NCI-H526 (cell line): ENCODE data around the gene PDZRN4.
"Not testable (repeated sequence)": the region's sequence is repeated elsewhere in the genome, so short reads cannot be mapped to it uniquely, and the experiment has no call there.

Source experiments
- DNase-seq, 2 experiments: peaks; one replicate each; lab custom pipeline; 2025; lab: John Stamatoyannopoulos, UW

PDZRN4 gene

GRCh38 chr12:41564816-41565215 is 376.7 kb downstream of the PDZRN4 start:
- no peak for DNase-seq

GRCh38 chr12:41566703-41567102 is 378.6 kb downstream of the PDZRN4 start:
- no peak for DNase-seq

GRCh38 chr12:41573445-41573844 is 385.3 kb downstream of the PDZRN4 start:
- DNase-seq = no peak

- no peak for DNase-seq
These were observed 388.8 kb downstream of the PDZRN4 start for GRCh38 chr12:41576925-41577324.

GRCh38 chr12:41577995-41578394 is 389.9 kb downstream of the PDZRN4 start:
- DNase-seq = no peak

- DNase-seq = no peak
These were observed 397.7 kb downstream of the PDZRN4 start for GRCh38 chr12:41585784-41586183.

- no peak for DNase-seq
These were observed 399.5 kb downstream of the PDZRN4 start for GRCh38 chr12:41587574-41587973.

- DNase-seq = no peak
These were observed 401.8 kb downstream of the PDZRN4 start for GRCh38 chr12:41589878-41590277.

GRCh38 chr12:41596190-41596589 is 408.1 kb downstream of the PDZRN4 start:
- DNase-seq = no peak

- no peak for DNase-seq
These were observed 416.7 kb downstream of the PDZRN4 start for GRCh38 chr12:41604830-41605229.

GRCh38 chr12:41605545-41606305 is 417.6 kb downstream of the PDZRN4 start:
- peak; percentile 64 to 68 for DNase-seq

GRCh38 chr12:41606468-41607445 is 418.6 kb downstream of the PDZRN4 start:
- DNase-seq = no peak

GRCh38 chr12:41612892-41613557 is 424.9 kb downstream of the PDZRN4 start:
- DNase-seq = peak in 1 of 2 experiments; percentile 2

GRCh38 chr12:41615174-41615573 is 427.1 kb downstream of the PDZRN4 start:
- DNase-seq = not testable (repeated sequence)

GRCh38 chr12:41619705-41620104 is 431.6 kb downstream of the PDZRN4 start:
- no peak for DNase-seq

GRCh38 chr12:41621291-41621690 is 433.2 kb downstream of the PDZRN4 start:
- no peak for DNase-seq
